Measurements from ENCODE around the gene PSD4. TPM values are rescaled to one million over a fixed set of nuclear protein-coding genes. Genes with fewer than 3 reads are reported as not detected.

PSD4 gene
- total RNA-seq, result 1.6 TPM

GRCh38 chr2:113173542-113174375 is at the start of gene PSD4:
PSD4 (plus strand) TSS chr2:113173971; CDS start chr2:113182457, 8,486 bp downstream.
- Histone ChIP-seq H3K4me3 (ENCODE audit: low read length in 3 of 3) (no peak within 1 kb of the TSS), H3K27me3 (ENCODE audit: control insufficient read depth in 3 of 3, insufficient read depth in 3 of 3, low read length in 3 of 3) (no peaks in the 10 kb centered on the region), H3K9me3 (ENCODE audit: control insufficient read depth in 3 of 3, low read length in 3 of 3) (no peaks in the 10 kb centered on the region), H3K36me3 (ENCODE audit: control insufficient read depth in 3 of 3, insufficient read depth in 3 of 3, low read length in 3 of 3) (no peaks in the 10 kb centered on the region), H3K27ac (ENCODE audit: low read depth, low read length) (no peak within 1 kb of the TSS), H3K4me1 (ENCODE audit: control insufficient read depth in 3 of 3, insufficient read depth in 3 of 3, low read length in 3 of 3) (no peaks in the 10 kb centered on the region), H3K9ac (ENCODE audit: low read depth in 1 of 3, low read length in 3 of 3) (no peak within 1 kb of the TSS)

GRCh38 chr2:113124181-113124961 is 49.4 kb upstream of the PSD4 start:
- no peaks in the 10 kb centered on the region for H3K9me3 ChIP-seq (ENCODE audit: control insufficient read depth in 3 of 3, low read length in 3 of 3)
- H3K36me3 ChIP-seq (ENCODE audit: control insufficient read depth in 3 of 3, insufficient read depth in 3 of 3, low read length in 3 of 3), result no peaks in the 10 kb centered on the region
- peaks cover 0 to 8% (median 7%) of the 10 kb centered on the region in 3 donors for H3K4me1 ChIP-seq (ENCODE audit: control insufficient read depth in 3 of 3, insufficient read depth in 3 of 3, low read length in 3 of 3)
- H3K4me3 ChIP-seq (ENCODE audit: low read length in 3 of 3), result peak overlapping the region in 1 of 3 donors; percentile 14
- H3K27me3 ChIP-seq (ENCODE audit: control insufficient read depth in 3 of 3, insufficient read depth in 3 of 3, low read length in 3 of 3), result peaks cover 0 to 3% (median 0%) of the 10 kb centered on the region in 3 donors
- H3K27ac ChIP-seq (ENCODE audit: low read depth, low read length), result no peak overlapping the region
- H3K9ac ChIP-seq (ENCODE audit: low read depth in 1 of 3, low read length in 3 of 3), result no peak overlapping the region

GRCh38 chr2:113124984-113125855 is 48.6 kb upstream of the PSD4 start:
- no peaks in the 10 kb centered on the region for H3K36me3 ChIP-seq (ENCODE audit: control insufficient read depth in 3 of 3, insufficient read depth in 3 of 3, low read length in 3 of 3)
- peaks cover 0 to 3% (median 0%) of the 10 kb centered on the region in 3 donors for H3K27me3 ChIP-seq (ENCODE audit: control insufficient read depth in 3 of 3, insufficient read depth in 3 of 3, low read length in 3 of 3)
- no peak overlapping the region for H3K27ac ChIP-seq (ENCODE audit: low read depth, low read length)
- no peak overlapping the region for H3K9ac ChIP-seq (ENCODE audit: low read depth in 1 of 3, low read length in 3 of 3)
- no peak overlapping the region for H3K4me3 ChIP-seq (ENCODE audit: low read length in 3 of 3)
- peaks cover 0 to 8% (median 7%) of the 10 kb centered on the region in 3 donors for H3K4me1 ChIP-seq (ENCODE audit: control insufficient read depth in 3 of 3, insufficient read depth in 3 of 3, low read length in 3 of 3)
- no peaks in the 10 kb centered on the region for H3K9me3 ChIP-seq (ENCODE audit: control insufficient read depth in 3 of 3, low read length in 3 of 3)

GRCh38 chr2:113126845-113127645 is 46.7 kb upstream of the PSD4 start, which contains the start of gene IL1RN:
IL1RN (plus strand) TSS chr2:113127598; CDS start chr2:113127625, 27 bp downstream.
- H3K27me3 ChIP-seq (ENCODE audit: control insufficient read depth in 3 of 3, insufficient read depth in 3 of 3, low read length in 3 of 3), result no peaks in the 10 kb centered on the region
- H3K9me3 ChIP-seq (ENCODE audit: control insufficient read depth in 3 of 3, low read length in 3 of 3), result no peaks in the 10 kb centered on the region
- no peaks in the 10 kb centered on the region for H3K36me3 ChIP-seq (ENCODE audit: control insufficient read depth in 3 of 3, insufficient read depth in 3 of 3, low read length in 3 of 3)
- H3K4me3 ChIP-seq (ENCODE audit: low read length in 3 of 3), result peak within 1 kb of the TSS in 1 of 3 donors; percentile 20
- H3K27ac ChIP-seq (ENCODE audit: low read depth, low read length), result no peak within 1 kb of the TSS
- no peak within 1 kb of the TSS for H3K9ac ChIP-seq (ENCODE audit: low read depth in 1 of 3, low read length in 3 of 3)
- peaks cover 0 to 8% (median 7%) of the 10 kb centered on the region in 3 donors for H3K4me1 ChIP-seq (ENCODE audit: control insufficient read depth in 3 of 3, insufficient read depth in 3 of 3, low read length in 3 of 3)

- peaks cover 0 to 8% (median 7%) of the 10 kb centered on the region in 3 donors for H3K4me1 ChIP-seq (ENCODE audit: control insufficient read depth in 3 of 3, insufficient read depth in 3 of 3, low read length in 3 of 3)
- no peak overlapping the region for H3K27ac ChIP-seq (ENCODE audit: low read depth, low read length)
- H3K9ac ChIP-seq (ENCODE audit: low read depth in 1 of 3, low read length in 3 of 3), result no peak overlapping the region
- peak overlapping the region in 1 of 3 donors; percentile 20 for H3K4me3 ChIP-seq (ENCODE audit: low read length in 3 of 3)
- no peaks in the 10 kb centered on the region for H3K9me3 ChIP-seq (ENCODE audit: control insufficient read depth in 3 of 3, low read length in 3 of 3)
- no peaks in the 10 kb centered on the region for H3K27me3 ChIP-seq (ENCODE audit: control insufficient read depth in 3 of 3, insufficient read depth in 3 of 3, low read length in 3 of 3)
- no peaks in the 10 kb centered on the region for H3K36me3 ChIP-seq (ENCODE audit: control insufficient read depth in 3 of 3, insufficient read depth in 3 of 3, low read length in 3 of 3)
These were observed 45.9 kb upstream of the PSD4 start for GRCh38 chr2:113127646-113128570.

GRCh38 chr2:113129519-113130078 is 44.2 kb upstream of the PSD4 start:
- Histone ChIP-seq H3K9ac (ENCODE audit: low read depth in 1 of 3, low read length in 3 of 3) (no peak overlapping the region), H3K27me3 (ENCODE audit: control insufficient read depth in 3 of 3, insufficient read depth in 3 of 3, low read length in 3 of 3) (no peaks in the 10 kb centered on the region), H3K36me3 (ENCODE audit: control insufficient read depth in 3 of 3, insufficient read depth in 3 of 3, low read length in 3 of 3) (no peaks in the 10 kb centered on the region), H3K27ac (ENCODE audit: low read depth, low read length) (no peak overlapping the region), H3K4me1 (ENCODE audit: control insufficient read depth in 3 of 3, insufficient read depth in 3 of 3, low read length in 3 of 3) (peaks cover 0 to 4% (median 3%) of the 10 kb centered on the region in 3 donors), H3K9me3 (ENCODE audit: control insufficient read depth in 3 of 3, low read length in 3 of 3) (no peaks in the 10 kb centered on the region), H3K4me3 (ENCODE audit: low read length in 3 of 3) (no peak overlapping the region)

GRCh38 chr2:113131352-113132185 is 42.2 kb upstream of the PSD4 start:
- H3K9ac ChIP-seq (ENCODE audit: low read depth in 1 of 3, low read length in 3 of 3), result no peak overlapping the region

More at GRCh38 chr2:113131352-113132185, 42.2 kb upstream of the PSD4 start:
- no peaks in the 10 kb centered on the region for H3K4me1 ChIP-seq (ENCODE audit: control insufficient read depth in 3 of 3, insufficient read depth in 3 of 3, low read length in 3 of 3)
- H3K27me3 ChIP-seq (ENCODE audit: control insufficient read depth in 3 of 3, insufficient read depth in 3 of 3, low read length in 3 of 3), result no peaks in the 10 kb centered on the region
- no peaks in the 10 kb centered on the region for H3K9me3 ChIP-seq (ENCODE audit: control insufficient read depth in 3 of 3, low read length in 3 of 3)
- no peaks in the 10 kb centered on the region for H3K36me3 ChIP-seq (ENCODE audit: control insufficient read depth in 3 of 3, insufficient read depth in 3 of 3, low read length in 3 of 3)
- no peak overlapping the region for H3K4me3 ChIP-seq (ENCODE audit: low read length in 3 of 3)
- no peak overlapping the region for H3K27ac ChIP-seq (ENCODE audit: low read depth, low read length)

Measured in skeletal muscle tissue (tissue), 4 donors.